ENCODE results near the gene CHL1. TPM values are rescaled to one million over a fixed set of nuclear protein-coding genes. Genes with fewer than 3 reads are reported as not detected.

Gene CHL1
- polyA plus RNA-seq, 4 donors: under 0.01 to 6.6 (median 1.9) TPM

DNA sequence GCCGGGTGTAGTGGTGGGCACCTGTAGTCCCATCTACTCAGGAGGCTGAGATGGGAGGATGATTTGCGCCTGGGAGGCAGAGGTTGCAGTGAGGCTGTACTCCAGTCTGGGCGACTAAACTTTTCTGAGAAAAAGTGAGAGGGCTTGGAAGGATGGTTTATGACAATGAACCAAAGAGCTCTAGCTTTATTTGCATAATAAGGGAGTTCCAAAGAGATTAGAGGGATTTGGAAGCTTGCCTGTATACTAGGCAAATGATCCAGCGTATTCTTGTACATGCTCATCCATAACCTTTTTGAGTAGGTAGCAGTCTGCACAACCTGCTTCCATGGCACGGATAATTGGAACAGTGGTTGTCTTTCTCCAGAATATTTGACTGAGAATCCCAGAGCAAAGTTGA is 251.1 kb downstream of the CHL1 start:
- WGBS, 3 donors: 85 to 91% (median 86%) methylated on average over 5 of the region's 5 CpGs
- Histone ChIP-seq H3K27ac (ENCODE audit: low read depth in 1 of 3, low read length in 2 of 3) (no peak overlapping the region), H3K4me1 (ENCODE audit: control insufficient read depth in 3 of 3, insufficient read depth in 2 of 3, low read depth in 1 of 3, low read length in 2 of 3) (no peaks in the 10 kb centered on the region), H3K4me3 (ENCODE audit: low read depth in 1 of 3, low read length in 3 of 3) (no peak overlapping the region), H3K27me3 (ENCODE audit: control insufficient read depth in 3 of 3, insufficient read depth in 3 of 3, low read length in 3 of 3) (no peaks in the 10 kb centered on the region), H3K36me3 (ENCODE audit: control insufficient read depth in 3 of 3, insufficient read depth in 2 of 3, low read depth in 1 of 3, low read length in 3 of 3) (no peaks in the 10 kb centered on the region), H3K9me3 (ENCODE audit: control insufficient read depth in 2 of 2, insufficient read depth in 1 of 2, low read depth in 1 of 2, low read length in 1 of 2) (peaks cover 0 to 9% of the 10 kb centered on the region in 2 donors)
- no peak for DNase-seq
- FAIRE-seq: no peak

DNA sequence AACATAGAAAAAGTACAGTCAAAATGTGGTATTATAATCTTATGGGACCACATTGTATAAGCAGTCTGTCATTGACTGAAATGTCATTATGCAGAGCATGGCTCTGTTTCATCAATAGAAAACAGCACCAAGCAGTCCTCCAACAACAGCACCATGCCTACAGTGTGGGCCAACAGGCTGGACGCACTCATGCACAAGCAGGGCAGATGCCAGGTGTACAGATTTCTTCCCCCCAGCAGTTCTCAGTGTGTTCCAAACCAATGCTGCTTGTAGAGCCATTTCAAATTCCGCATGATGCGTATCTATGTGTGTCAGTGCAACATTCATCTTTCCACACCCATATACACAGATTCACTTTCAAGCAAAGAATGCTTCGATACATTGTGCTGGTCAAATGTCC is 253.1 kb downstream of the CHL1 start:
- no peaks in the 10 kb centered on the region for H3K27me3 ChIP-seq (ENCODE audit: control insufficient read depth in 3 of 3, insufficient read depth in 3 of 3, low read length in 3 of 3)

DNA sequence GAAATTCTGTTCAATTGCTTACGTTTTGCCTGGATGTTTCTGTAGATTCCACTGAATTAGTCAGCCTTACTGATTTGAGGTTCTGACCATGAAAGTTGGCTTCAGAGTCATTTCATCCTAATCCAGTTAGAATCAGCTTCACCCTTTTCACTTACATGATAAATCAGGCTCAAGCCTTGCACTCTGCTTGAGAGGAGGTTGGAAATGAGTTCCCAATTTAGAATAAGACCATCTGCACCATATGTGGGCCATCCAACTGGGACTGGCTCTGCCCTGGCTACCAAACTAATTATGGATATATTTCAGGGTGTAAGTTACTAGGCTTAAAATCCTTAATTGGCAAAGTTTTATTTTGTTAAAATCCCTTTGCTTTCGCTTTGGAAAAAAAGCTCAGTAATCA is 255.7 kb downstream of the CHL1 start:
- FAIRE-seq (no peak), DNase-seq (no peak)
- Histone ChIP-seq H3K27me3 (ENCODE audit: control insufficient read depth in 3 of 3, insufficient read depth in 3 of 3, low read length in 3 of 3) (no peaks in the 10 kb centered on the region), H3K4me3 (ENCODE audit: low read depth in 1 of 3, low read length in 3 of 3) (no peak overlapping the region), H3K9me3 (ENCODE audit: control insufficient read depth in 2 of 2, insufficient read depth in 1 of 2, low read depth in 1 of 2, low read length in 1 of 2) (no peaks in the 10 kb centered on the region), H3K4me1 (ENCODE audit: control insufficient read depth in 3 of 3, insufficient read depth in 2 of 3, low read depth in 1 of 3, low read length in 2 of 3) (no peaks in the 10 kb centered on the region), H3K36me3 (ENCODE audit: control insufficient read depth in 3 of 3, insufficient read depth in 2 of 3, low read depth in 1 of 3, low read length in 3 of 3) (no peaks in the 10 kb centered on the region), H3K27ac (ENCODE audit: low read depth in 1 of 3, low read length in 2 of 3) (no peak overlapping the region)
- 70 to 88% (median 75%) methylated on average over 2 of the region's 2 CpGs for WGBS, 3 donors

More for the DNA sequence above, 253.1 kb downstream of the CHL1 start:
- Histone ChIP-seq H3K36me3 (ENCODE audit: control insufficient read depth in 3 of 3, insufficient read depth in 2 of 3, low read depth in 1 of 3, low read length in 3 of 3) (no peaks in the 10 kb centered on the region), H3K9me3 (ENCODE audit: control insufficient read depth in 2 of 2, insufficient read depth in 1 of 2, low read depth in 1 of 2, low read length in 1 of 2) (peaks cover 0 to 4% of the 10 kb centered on the region in 2 donors), H3K4me3 (ENCODE audit: low read depth in 1 of 3, low read length in 3 of 3) (no peak overlapping the region), H3K4me1 (ENCODE audit: control insufficient read depth in 3 of 3, insufficient read depth in 2 of 3, low read depth in 1 of 3, low read length in 2 of 3) (no peaks in the 10 kb centered on the region), H3K27ac (ENCODE audit: low read depth in 1 of 3, low read length in 2 of 3) (no peak overlapping the region)
- no peak for DNase-seq
- FAIRE-seq: no peak
- 86 to 90% (median 89%) methylated on average over 4 of the region's 4 CpGs for WGBS, 3 donors

DNA sequence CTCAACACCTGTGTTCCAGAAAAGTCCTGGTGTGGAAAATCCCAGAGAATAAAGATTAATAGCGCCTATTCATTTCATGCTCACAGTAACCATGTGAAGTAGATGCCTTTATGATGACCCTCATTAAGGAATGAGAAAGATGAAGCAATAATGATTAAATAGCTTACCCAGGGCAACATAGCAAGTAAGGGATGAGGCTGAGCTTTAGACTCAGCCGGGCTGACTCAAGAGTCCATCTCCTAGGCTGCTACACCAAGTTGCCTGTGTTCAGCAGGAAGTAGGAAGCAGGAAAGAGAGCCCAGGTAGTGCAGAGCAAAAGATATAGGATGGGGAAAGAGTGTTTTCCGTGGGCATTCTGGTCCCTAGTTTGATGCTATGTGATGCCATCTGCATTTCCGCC is 256.5 kb downstream of the CHL1 start:
- H3K27me3 ChIP-seq (ENCODE audit: control insufficient read depth in 3 of 3, insufficient read depth in 3 of 3, low read length in 3 of 3): no peaks in the 10 kb centered on the region
- no peaks in the 10 kb centered on the region for H3K4me1 ChIP-seq (ENCODE audit: control insufficient read depth in 3 of 3, insufficient read depth in 2 of 3, low read depth in 1 of 3, low read length in 2 of 3)
- H3K27ac ChIP-seq (ENCODE audit: low read depth in 1 of 3, low read length in 2 of 3): no peak overlapping the region
- FAIRE-seq (no peak), DNase-seq (peak in 1 of 2 donors; percentile 56)
- H3K9me3 ChIP-seq (ENCODE audit: control insufficient read depth in 2 of 2, insufficient read depth in 1 of 2, low read depth in 1 of 2, low read length in 1 of 2): no peaks in the 10 kb centered on the region
- no peak overlapping the region for H3K4me3 ChIP-seq (ENCODE audit: low read depth in 1 of 3, low read length in 3 of 3)
- WGBS, 3 donors: 72 to 88% (median 79%) methylated on average over 4 of the region's 4 CpGs
- H3K36me3 ChIP-seq (ENCODE audit: control insufficient read depth in 3 of 3, insufficient read depth in 2 of 3, low read depth in 1 of 3, low read length in 3 of 3): no peaks in the 10 kb centered on the region

DNA sequence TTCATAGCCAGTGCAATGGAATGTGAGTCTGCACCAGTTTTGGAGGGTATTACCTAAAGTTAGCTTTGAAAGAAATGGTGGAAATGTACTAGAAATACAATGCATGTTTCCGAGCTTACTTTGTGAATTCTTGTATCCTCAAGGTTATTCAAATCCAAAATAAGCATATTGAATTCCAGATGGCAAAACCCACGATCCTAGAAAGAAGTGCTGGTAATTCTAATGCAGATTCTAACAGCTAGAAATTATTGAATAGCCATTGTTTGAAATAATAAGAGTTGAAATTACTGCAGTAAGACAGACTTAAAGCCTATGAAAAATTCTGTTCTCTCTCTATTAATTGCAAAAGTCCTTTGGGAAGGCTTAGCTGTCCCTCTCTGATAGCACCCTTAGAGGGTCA is 258.4 kb downstream of the CHL1 start:
- H3K4me1 ChIP-seq (ENCODE audit: control insufficient read depth in 3 of 3, insufficient read depth in 2 of 3, low read depth in 1 of 3, low read length in 2 of 3): peaks cover 0 to 9% (median 0%) of the 10 kb centered on the region in 3 donors
- no peaks in the 10 kb centered on the region for H3K36me3 ChIP-seq (ENCODE audit: control insufficient read depth in 3 of 3, insufficient read depth in 2 of 3, low read depth in 1 of 3, low read length in 3 of 3)
- WGBS, 3 donors: 34 to 58% (median 41%) methylated on average over 2 of the region's 2 CpGs
- no peak overlapping the region for H3K27ac ChIP-seq (ENCODE audit: low read depth in 1 of 3, low read length in 2 of 3)
- no peak overlapping the region for H3K4me3 ChIP-seq (ENCODE audit: low read depth in 1 of 3, low read length in 3 of 3)
- no peaks in the 10 kb centered on the region for H3K27me3 ChIP-seq (ENCODE audit: control insufficient read depth in 3 of 3, insufficient read depth in 3 of 3, low read length in 3 of 3)
- no peaks in the 10 kb centered on the region for H3K9me3 ChIP-seq (ENCODE audit: control insufficient read depth in 2 of 2, insufficient read depth in 1 of 2, low read depth in 1 of 2, low read length in 1 of 2)
- FAIRE-seq (no peak), DNase-seq (no peak)

DNA sequence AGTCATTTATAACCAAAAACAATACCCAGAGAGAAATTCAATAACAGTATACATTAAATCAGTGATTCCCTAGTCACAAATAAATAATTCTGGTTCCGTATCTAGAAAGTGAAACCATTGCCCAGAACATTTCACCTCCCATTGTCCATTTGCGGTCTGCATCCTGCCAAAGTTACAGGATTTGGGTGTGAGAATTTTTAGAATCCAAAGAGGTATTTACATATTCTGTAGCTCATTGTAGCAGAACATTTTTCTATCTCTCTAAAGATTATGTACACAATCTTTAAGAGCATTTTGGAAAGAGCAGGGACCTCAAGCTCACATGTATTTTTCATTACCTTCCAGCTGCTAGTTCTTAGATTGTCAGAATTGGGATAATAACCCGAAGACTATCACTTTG is 261.6 kb downstream of the CHL1 start:
- FAIRE-seq (no peak), DNase-seq (no peak)
- Histone ChIP-seq H3K4me1 (ENCODE audit: control insufficient read depth in 3 of 3, insufficient read depth in 2 of 3, low read depth in 1 of 3, low read length in 2 of 3) (peaks cover 0 to 9% (median 0%) of the 10 kb centered on the region in 3 donors), H3K27me3 (ENCODE audit: control insufficient read depth in 3 of 3, insufficient read depth in 3 of 3, low read length in 3 of 3) (no peaks in the 10 kb centered on the region), H3K9me3 (ENCODE audit: control insufficient read depth in 2 of 2, insufficient read depth in 1 of 2, low read depth in 1 of 2, low read length in 1 of 2) (no peaks in the 10 kb centered on the region), H3K4me3 (ENCODE audit: low read depth in 1 of 3, low read length in 3 of 3) (no peak overlapping the region), H3K27ac (ENCODE audit: low read depth in 1 of 3, low read length in 2 of 3) (no peak overlapping the region), H3K36me3 (ENCODE audit: control insufficient read depth in 3 of 3, insufficient read depth in 2 of 3, low read depth in 1 of 3, low read length in 3 of 3) (no peaks in the 10 kb centered on the region)
- WGBS, 3 donors: 56 to 66% (median 64%) methylated on average over 3 of the region's 3 CpGs

DNA sequence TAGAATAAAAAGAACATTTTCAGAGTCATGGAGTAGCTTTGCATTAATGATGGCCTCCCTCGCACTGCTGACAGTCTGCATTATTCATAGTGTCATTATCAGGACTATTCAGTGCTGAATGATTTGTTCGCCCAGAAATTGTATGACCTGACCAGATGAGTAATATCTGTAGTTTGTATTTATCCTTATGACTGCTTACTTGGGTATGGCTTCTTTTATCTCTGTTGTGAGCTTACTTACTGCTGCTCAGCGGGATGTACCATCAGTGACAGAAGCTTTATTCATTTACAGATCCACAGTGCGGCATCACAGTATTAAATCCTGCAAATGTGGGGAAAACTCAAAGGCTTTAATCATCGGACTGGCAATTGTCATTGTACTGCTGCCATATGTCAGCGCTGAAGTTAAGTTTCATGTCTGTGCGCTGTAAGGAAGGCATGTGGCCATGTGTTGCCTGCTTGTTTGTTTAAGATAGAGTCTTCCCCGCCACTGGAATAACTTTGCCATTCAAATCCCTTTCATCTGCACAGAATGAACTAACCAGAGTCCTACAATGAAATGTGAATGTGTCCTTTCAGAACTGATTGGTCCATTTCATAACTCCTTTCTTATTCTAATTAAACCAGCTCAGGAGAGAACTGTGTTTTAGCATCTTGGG is 262.2 kb downstream of the CHL1 start:
- FAIRE-seq: no peak

More for the DNA sequence above, 262.2 kb downstream of the CHL1 start:
- peaks cover 0 to 4% (median 0%) of the 10 kb centered on the region in 3 donors for H3K27me3 ChIP-seq (ENCODE audit: control insufficient read depth in 3 of 3, insufficient read depth in 3 of 3, low read length in 3 of 3)
- H3K4me3 ChIP-seq (ENCODE audit: low read depth in 1 of 3, low read length in 3 of 3): no peak overlapping the region
- 45 to 61% (median 49%) methylated on average over 8 of the region's 8 CpGs for WGBS, 3 donors
- peaks cover 0 to 9% (median 0%) of the 10 kb centered on the region in 3 donors for H3K4me1 ChIP-seq (ENCODE audit: control insufficient read depth in 3 of 3, insufficient read depth in 2 of 3, low read depth in 1 of 3, low read length in 2 of 3)
- peak in 1 of 2 donors; percentile 23 for DNase-seq
- no peaks in the 10 kb centered on the region for H3K36me3 ChIP-seq (ENCODE audit: control insufficient read depth in 3 of 3, insufficient read depth in 2 of 3, low read depth in 1 of 3, low read length in 3 of 3)
- H3K9me3 ChIP-seq (ENCODE audit: control insufficient read depth in 2 of 2, insufficient read depth in 1 of 2, low read depth in 1 of 2, low read length in 1 of 2): no peaks in the 10 kb centered on the region
- peak overlapping the region in 1 of 3 donors; percentile 17 for H3K27ac ChIP-seq (ENCODE audit: low read depth in 1 of 3, low read length in 2 of 3)

Data from small intestine (tissue), 7 donors.